ENCODE measurements around the gene TSSC4.
A peak's percentile ranks its signal among the peaks of the same experiment; 100 is the strongest.
"Not testable (repeated sequence)": the region's sequence is repeated elsewhere in the genome, so short reads cannot be mapped to it uniquely, and the experiment has no call there.

TSSC4 gene

DNA sequence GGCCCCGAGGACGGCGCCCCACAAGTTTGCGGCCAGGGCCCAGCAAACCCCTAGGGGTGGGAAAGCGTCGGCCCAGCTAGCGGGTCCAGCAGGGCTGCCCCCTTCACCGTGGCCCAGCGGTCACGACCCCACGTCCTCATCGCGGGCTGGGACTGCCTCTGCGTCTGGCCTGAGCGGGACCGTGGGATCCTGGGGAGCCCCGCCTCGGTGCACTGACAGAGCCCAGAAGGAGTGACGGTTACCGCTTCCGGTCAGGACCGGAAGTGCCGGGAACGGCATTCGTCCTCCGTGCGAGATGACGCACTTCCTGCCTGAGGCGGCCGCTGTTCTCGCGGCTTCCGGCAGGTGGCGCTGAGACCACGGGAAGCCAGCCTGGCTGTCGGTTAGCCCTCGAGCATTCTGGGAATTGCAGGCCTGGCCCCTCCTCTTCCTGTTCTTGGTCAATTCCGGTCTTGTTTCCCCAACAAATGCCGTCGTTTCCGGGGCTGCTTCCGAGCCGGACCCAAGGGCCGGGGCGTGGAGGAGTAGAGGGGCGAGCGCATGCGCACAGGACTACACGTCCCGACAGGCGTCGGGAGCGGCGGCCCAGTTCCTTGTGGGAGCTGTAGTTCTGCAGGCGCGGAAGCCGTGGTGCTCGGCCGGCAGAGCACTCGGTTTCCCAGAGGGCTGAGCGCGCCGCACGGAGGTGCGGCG is at the start of gene TSSC4:
TSS of gene TSSC4 (plus strand) at position 682 of the 693 bp plus-strand sequence. CDS start 1,884 bp downstream, outside the sequence.
- DNase-seq, result peak; percentile 99

DNA sequence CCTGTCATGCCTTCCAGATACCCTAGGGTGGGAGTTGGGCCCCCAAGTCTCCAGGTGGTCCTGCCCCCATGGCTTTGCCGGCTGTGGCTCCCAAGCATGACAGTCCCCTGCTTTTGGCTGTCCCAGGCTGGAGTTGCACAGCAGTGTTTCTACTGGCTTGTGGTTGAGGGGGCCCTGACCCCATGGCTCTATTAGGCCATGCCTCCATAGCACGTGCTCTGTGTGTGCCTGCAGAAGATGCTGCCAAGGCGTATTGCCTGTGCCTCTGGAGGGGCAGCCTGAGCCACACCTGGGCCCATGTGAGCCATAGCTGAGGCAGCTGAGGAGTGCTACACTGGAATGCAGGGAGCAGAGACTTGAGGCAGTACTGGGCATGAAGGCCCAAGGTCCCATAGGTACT is 48.8 kb upstream of the TSSC4 start:
- no peak for DNase-seq

DNA sequence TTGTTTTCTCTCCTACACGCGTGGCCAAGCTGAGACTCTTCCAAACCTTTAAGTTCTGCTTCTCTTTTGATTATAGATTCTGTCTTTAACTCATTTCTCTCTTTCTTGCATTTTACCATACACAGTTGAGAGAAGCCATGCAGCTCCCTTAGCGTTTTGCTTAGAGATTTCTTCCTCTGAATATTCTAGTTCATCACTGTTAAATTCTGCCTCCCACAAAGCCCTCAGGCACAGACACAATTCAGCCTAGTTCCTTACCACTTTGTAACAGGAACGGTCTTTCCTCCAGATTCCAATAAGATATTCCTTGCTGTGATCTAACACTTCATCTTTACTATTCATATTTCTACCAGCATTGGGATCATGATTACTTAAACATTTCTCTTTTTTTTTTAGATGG is 48.1 kb upstream of the TSSC4 start:
- no peak for DNase-seq

- DNase-seq, result no peak
Observed at GRCh38 chr11:2355000-2355644, 45.4 kb upstream of the TSSC4 start.

DNA sequence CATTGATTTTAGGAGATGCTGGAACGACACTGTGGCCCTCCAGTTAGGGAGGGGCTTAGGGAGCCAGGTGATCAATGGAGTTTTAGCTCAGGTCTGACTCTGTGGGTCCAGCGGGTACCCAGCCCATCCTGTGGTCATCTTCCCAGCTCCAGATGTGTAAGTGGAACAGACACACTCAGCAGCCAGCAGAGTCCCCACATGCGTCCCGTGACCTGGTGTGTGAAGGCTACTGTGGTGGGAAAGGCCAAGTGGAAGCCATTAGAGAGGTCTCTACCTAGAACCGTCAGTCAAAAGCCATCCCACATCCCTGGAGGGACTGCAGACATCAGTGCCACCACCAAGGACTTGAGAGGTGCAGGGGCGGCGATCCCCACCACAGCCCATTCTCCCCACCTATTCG is 43.3 kb upstream of the TSSC4 start:
- DNase-seq, result no peak

DNA sequence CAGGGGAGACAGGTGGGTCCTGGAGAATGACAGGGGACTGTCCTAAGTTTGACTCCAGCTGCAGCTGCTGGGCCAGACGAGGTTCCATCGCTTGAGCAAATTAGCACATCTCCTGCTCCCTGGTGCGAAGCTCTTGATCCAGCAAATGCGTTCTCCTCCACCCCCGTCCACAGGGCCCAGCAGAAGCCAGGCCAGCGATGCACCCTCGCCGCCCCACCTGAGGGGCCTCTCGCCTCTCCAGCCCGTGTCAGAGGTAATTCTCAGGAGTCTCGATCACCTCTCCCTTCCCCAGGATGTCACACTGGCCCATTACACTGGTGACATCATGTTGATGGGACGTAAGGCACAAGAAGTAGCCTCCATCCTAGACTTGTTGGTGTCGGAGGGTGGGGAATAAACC is 42.9 kb upstream of the TSSC4 start:
- DNase-seq, result not testable (repeated sequence)

DNA sequence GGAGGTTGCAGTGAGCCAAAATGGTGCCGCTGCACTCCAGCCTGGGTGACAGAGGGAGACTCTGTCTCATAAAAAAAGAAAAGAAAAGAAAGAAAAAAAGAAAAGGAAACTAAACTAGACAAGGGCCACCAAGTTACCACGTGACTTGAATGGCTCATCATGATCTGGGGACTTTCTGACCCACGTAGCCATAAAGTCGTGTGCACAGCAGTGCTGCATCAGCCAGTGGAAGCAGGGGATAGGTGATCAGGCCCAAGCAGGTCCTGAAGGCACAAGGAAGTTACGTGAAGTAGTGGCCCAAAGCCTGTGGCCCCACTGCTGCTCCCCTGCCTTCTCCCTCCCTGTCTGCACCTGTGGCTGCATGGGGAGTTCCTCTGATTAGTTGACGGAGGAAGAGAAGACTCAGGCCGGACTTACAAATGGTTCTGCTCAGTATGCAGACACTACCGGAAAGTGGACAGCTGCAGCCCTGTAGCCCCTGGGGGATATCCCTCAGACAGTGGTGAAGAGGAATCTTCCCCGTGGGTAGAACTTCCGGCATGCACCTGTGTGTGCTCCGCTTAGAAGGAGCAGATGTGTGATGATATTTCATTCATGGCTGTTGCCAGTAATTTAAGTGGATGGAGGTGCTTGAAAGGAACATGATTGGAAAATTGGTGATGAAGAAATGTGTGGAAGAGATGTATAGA is 41.7 kb upstream of the TSSC4 start:
- no peak for DNase-seq

- DNase-seq, result no peak
Observed at GRCh38 chr11:2359557-2359956, 41.0 kb upstream of the TSSC4 start.

GRCh38 chr11:2360081-2360642 is 40.4 kb upstream of the TSSC4 start:
- no peak for DNase-seq

- no peak for DNase-seq
Observed at GRCh38 chr11:2361565-2361964, 39.0 kb upstream of the TSSC4 start.

DNA sequence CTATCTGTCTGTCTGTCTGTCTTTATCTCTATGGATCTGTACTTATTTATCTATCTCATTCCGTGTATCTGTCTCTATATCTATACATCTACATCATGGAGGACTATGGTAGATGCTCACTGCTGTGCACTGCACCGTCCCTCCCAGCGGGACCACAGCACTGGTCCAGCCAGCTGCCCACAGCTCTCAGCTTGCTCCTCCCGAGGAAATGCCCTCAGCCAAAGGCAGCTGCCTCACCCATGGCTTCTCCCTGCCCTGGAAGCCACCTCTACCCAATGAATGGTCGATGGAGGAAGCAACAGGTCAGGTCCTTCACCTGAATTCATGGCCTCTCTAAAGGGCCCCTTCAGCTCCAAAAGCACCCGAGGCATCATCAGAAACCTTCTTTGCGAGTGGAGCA is 38.1 kb upstream of the TSSC4 start:
- no peak for DNase-seq

DNA sequence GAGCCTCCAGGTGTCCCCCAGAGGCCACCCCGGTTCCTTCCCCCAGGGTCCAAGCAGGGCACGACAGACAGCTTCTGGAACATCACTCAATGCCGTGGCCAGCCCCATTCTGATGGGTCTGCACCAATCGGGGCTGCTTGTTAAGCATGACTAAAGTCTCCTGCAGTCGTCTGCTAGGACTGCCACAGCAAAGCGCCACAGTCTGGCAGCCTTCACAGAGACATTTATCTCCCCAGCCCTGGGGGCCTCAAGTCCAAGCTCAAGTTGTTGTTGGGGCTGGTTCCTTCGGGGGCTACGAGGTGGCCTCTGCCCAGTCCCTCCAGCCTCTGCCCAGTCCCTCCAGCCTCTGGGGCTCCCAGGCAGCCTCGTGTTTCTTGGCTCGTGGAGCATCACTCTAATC is 37.4 kb upstream of the TSSC4 start:
- DNase-seq, result no peak

- no peak for DNase-seq
Observed at GRCh38 chr11:2363577-2364370, 36.8 kb upstream of the TSSC4 start.

DNA sequence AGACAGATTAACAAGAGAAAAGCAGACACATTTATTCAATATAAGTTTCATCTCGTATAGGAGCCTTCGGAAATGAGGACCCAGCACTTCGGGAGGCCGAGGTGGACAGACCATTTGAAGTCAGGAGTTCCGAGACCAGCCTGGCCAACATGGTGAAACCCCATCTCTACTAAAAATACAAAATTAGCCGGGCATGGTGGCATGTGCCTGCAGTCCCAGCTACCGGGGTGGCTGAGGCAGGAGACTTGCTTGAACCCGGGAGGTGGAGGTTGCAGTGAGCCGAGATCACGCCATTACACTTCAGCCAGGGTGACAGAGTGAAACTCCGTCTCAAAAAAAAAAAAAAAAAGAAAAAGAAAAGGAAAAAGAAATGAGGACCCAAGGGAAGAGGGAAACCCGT is 36.2 kb upstream of the TSSC4 start:
- not testable (repeated sequence) for DNase-seq

DNA sequence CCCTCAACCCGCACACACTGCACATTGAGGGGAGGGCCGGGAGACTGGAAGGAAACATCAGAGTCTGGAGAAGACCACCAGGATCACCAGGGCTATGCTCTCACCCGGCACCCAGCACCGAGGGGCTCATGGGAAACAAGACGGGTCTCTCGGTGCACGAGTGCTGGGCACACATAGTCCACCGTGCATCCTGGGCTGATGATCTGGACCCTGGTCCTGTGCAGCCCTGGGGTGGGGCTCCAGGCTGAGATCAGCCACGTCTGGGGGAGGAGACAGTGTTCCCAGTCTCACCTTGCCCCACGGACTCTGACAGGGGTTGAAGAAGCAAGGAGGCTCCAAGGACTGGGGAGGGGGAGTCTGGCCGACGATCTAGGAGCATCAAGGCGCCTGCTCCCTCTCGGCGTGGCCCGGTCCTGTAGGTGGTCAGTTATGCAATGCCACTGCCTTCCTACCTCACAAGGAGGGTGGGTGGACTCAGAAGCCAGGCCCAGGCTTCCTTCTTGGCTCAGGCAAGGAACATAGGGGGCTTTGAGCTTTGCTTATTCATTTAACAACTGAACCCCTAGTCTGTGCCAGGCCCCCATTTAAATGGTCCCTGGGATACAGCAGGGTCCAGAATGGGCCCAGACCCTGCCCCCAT is 34.9 kb upstream of the TSSC4 start:
- DNase-seq, result no peak

GRCh38 chr11:2366276-2366675 is 34.3 kb upstream of the TSSC4 start:
- DNase-seq, result no peak

- DNase-seq, result no peak
Observed at GRCh38 chr11:2366733-2367132, 33.8 kb upstream of the TSSC4 start.

GRCh38 chr11:2367266-2368160 is 33.0 kb upstream of the TSSC4 start:
- no peak for DNase-seq

DNA sequence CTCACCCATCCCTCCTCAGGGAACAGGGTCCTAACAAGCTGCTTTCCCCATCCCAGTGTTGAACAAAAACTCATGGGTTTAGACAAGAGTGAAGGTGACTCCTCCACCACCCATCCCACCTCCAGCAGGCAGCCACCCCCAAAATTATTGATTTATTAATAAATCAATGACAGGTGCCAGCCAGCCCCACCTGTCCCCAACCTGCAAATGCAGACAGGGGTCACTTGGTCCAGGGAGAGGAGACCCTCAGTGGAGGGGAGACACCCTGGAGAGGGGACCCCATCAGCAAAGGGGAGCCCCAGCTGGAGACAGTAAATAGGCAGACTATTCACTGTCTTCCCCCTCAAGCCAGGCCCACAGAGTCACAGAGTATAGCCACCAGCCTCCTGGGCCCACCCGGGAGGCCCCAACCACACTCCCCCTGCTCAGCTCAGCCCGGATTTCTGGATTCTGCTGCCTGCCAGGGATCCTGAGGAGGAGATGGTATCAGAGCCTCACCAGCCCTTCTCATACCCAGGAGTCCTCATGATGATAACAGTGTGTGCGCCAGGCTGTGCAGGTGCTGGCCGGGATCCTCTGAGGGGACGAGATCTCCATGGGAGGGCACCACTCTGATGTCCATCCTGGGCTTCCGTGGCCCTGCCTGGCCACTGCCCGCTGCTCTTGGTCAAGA is 32.2 kb upstream of the TSSC4 start:
- no peak for DNase-seq

DNA sequence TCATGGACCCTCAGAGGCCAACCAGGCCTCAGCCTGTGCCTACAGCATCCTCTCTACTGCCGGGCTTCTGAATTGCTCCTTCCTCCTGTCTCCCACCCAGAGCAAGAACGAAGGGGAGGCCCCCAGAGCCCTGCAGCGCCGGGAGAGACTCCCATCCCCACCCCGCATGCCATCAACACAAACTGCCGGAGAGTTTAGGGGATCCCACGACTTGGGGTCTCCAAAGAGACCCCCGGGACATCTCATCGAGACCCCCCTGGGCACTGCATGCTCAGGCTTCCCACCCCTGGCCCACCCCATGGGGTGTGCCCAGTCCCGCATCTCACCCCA is 31.7 kb upstream of the TSSC4 start:
- DNase-seq, result no peak

- DNase-seq, result no peak
Observed at GRCh38 chr11:2369320-2369719, 31.2 kb upstream of the TSSC4 start.

All from activated naive CD4-positive, alpha-beta T cell treated with anti-CD3 and anti-CD28 coated beads, Interleukin-2, amount 50 U/mL, for 16 hours (primary cell).